GM12878 (cell line): ENCODE measurements around the gene ISY1. TPM values are rescaled to one million over a fixed set of nuclear protein-coding genes. Genes with fewer than 3 reads are reported as not detected.

Experiments used
- ATAC-seq: fragments of 200-7000 bp; cut with Tn5 transposase; 3 replicates; pipeline ENCODE4 v1.9.1; 2020; ENCODE audit warnings: mild to moderate bottlenecking, moderate library complexity
- BruUV-seq: library from RNA; stranded (reverse); fragments of 400-500 nt; replicated peaks from 2 replicates; lab custom pipeline; 2021; lab: Mats Ljungman, UMichigan
- CTCF ChIA-PET: fragments of 300-600 bp; sonication (Branson Sonifier 250); formaldehyde crosslinking; extraction: SDS; loops from one replicate; lab custom pipeline; 2021; ENCODE audit warnings: inconsistent platforms; lab: Yijun Ruan, JAX
- POLR2A ChIA-PET: fragments of 350-600 bp; formaldehyde crosslinking; extraction: SDS; loops from one replicate; lab custom pipeline; 2021; ENCODE audit warnings: inconsistent platforms; lab: Charles Lee
- RAD21 ChIA-PET: fragments of 300-600 bp; sonication (Branson Sonifier 250); formaldehyde crosslinking; loops from one replicate; lab custom pipeline; 2023; ENCODE audit warnings: antibody characterized with exemption; ENCODE audit not compliant: unreplicated experiment; lab: Charles Lee
- SMC1A ChIA-PET: fragments of 300-600 bp; sonication (Branson Sonifier 250); formaldehyde crosslinking; loops from one replicate; lab custom pipeline; 2023; ENCODE audit not compliant: unreplicated experiment, uncharacterized antibody; lab: Charles Lee
- DNase-seq: peaks from one replicate; pipeline ENCODE4 v3.0.0-alpha.2; 2011; ENCODE audit warnings: low read depth, low spot score
- FAIRE-seq: peaks from 3 replicates; lab custom pipeline; 2011; peaks lifted over from hg19 to GRCh38; lab: Jason Lieb, UNC
- H2AFZ ChIP-seq: 2 replicates; pipeline ENCODE4 v1.6.0; 2011; ENCODE audit warnings: low read depth, low read length, control low read depth; ENCODE audit not compliant: control insufficient read depth
- H3K27ac ChIP-seq: 2 replicates; pipeline ENCODE4 v1.5.1; 2011; ENCODE audit warnings: control low read depth; ENCODE audit not compliant: control insufficient read depth, insufficient read depth
- H3K27me3 ChIP-seq, 2 experiments: replicated peaks in 1 of 2; 2 replicates each; pipeline versions ENCODE4 v1.6.0 to v1.6.1; 2011; ENCODE audit warnings: low read length in 1 of 2; ENCODE audit not compliant: control insufficient read depth in 2 of 2, insufficient read depth in 2 of 2
- H3K36me3 ChIP-seq, 2 experiments: 2 replicates each; pipeline ENCODE4 v1.5.1; 2011; ENCODE audit warnings: low read length in 1 of 2; ENCODE audit not compliant: control insufficient read depth in 2 of 2, insufficient read depth in 2 of 2
- H3K4me1 ChIP-seq: 2 replicates; pipeline ENCODE4 v1.6.1; 2011; ENCODE audit warnings: mild to moderate bottlenecking, low read length, moderate library complexity, mixed read lengths; ENCODE audit not compliant: control insufficient read depth, insufficient read depth
- H3K4me2 ChIP-seq: 2 replicates; pipeline ENCODE4 v1.6.0; 2011; ENCODE audit warnings: control low read depth; ENCODE audit not compliant: control insufficient read depth, insufficient read depth
- H3K4me3 ChIP-seq: fragments of 200-600 bp; sonication (generic); 2 replicates; pipeline ENCODE4 v1.5.1; 2016
- H3K79me2 ChIP-seq: 2 replicates; pipeline ENCODE4 v1.6.0; 2011; ENCODE audit warnings: low read length; ENCODE audit not compliant: control insufficient read depth, insufficient read depth
- H3K9ac ChIP-seq: 2 replicates; pipeline ENCODE4 v1.8.0; 2011; ENCODE audit warnings: low read length, control low read depth, mixed read lengths; ENCODE audit not compliant: control insufficient read depth, insufficient read depth
- H3K9me3 ChIP-seq: replicated peaks from 3 replicates; pipeline ENCODE4 v1.5.1; 2011; ENCODE audit warnings: mild to moderate bottlenecking, low read length; ENCODE audit not compliant: control insufficient read depth, insufficient read depth
- H4K20me1 ChIP-seq: 2 replicates; pipeline ENCODE4 v1.6.0; 2011; ENCODE audit not compliant: control insufficient read depth, insufficient read depth
- CHD4 ChIP-seq: fragments of 200-600 bp; sonication (generic); IDR thresholded peaks from 2 replicates; pipeline ENCODE4 v1.6.1; 2016; ENCODE audit warnings: mild to moderate bottlenecking
- EZH2 ChIP-seq: IDR thresholded peaks from 2 replicates; pipeline ENCODE4 v1.6.1; 2012; ENCODE audit warnings: low read depth, mild to moderate bottlenecking, control low read depth, inconsistent platforms, low read length, borderline replicate concordance; ENCODE audit not compliant: control insufficient read depth
- GABPA ChIP-seq: IDR thresholded peaks from 2 replicates; pipeline ENCODE4 v1.6.1; 2014; ENCODE audit warnings: antibody characterized with exemption, low read depth, mild to moderate bottlenecking, inconsistent platforms
- GATAD2B ChIP-seq: fragments of 450-650 bp; conservative IDR thresholded peaks from 2 replicates; pipeline ENCODE4 v1.6.1; 2017; ENCODE audit warnings: low read depth, mild to moderate bottlenecking, moderate library complexity
- HDAC6 ChIP-seq: fragments of 200-600 bp; sonication (generic); IDR thresholded peaks from one replicate; pipeline ENCODE4 v1.8.0; 2017; ENCODE audit warnings: antibody characterized with exemption; ENCODE audit not compliant: unreplicated experiment
- HDGF ChIP-seq: fragments of 450-650 bp; IDR thresholded peaks from 2 replicates; pipeline ENCODE4 v1.6.1; 2016; ENCODE audit warnings: antibody characterized with exemption
- MYB ChIP-seq: fragments of 150-350 bp; IDR thresholded peaks from 2 replicates; pipeline ENCODE4 v1.6.1; 2014; ENCODE audit warnings: mild to moderate bottlenecking, low read depth, low read length, borderline replicate concordance
- NFYA ChIP-seq: IDR thresholded peaks from 2 replicates; pipeline ENCODE4 v1.6.1; 2011; ENCODE audit warnings: low read depth, mild to moderate bottlenecking, low read length, improper control_type of control experiment, borderline replicate concordance
- POU2F2 ChIP-seq: IDR thresholded peaks from 3 replicates; pipeline ENCODE4 v1.6.1; 2011; ENCODE audit warnings: low read depth, mild to moderate bottlenecking, low read length, borderline replicate concordance
- SRF ChIP-seq, 2 experiments: IDR thresholded peaks; 2 replicates each; pipeline ENCODE4 v1.6.1; 2011; ENCODE audit warnings: low read depth in 2 of 2, low read length in 2 of 2, mild to moderate bottlenecking in 1 of 2, moderate library complexity in 1 of 2
- YY1 ChIP-seq: IDR thresholded peaks from 2 replicates; pipeline ENCODE4 v1.6.1; 2011; ENCODE audit warnings: low read depth, mild to moderate bottlenecking, low read length
- ZBTB33 ChIP-seq: fragments of 450-650 bp; IDR thresholded peaks from 2 replicates; pipeline ENCODE4 v1.6.1; 2017; ENCODE audit warnings: mild to moderate bottlenecking
- WGBS: methylation state at CpG from one replicate; pipeline ENCODE4 v1.1.6; 2016; ENCODE audit warnings: low lambda C conversion rate; ENCODE audit not compliant: insufficient replicate concordance, insufficient coverage; ENCODE audit errors: missing lambda C conversion rate; 5-methylcytosine and 5-hydroxymethylcytosine counted together
- in situ Hi-C: fragments of 300-500 bp; cut with MboI; formaldehyde crosslinking; loops from 9 replicates; pipeline ENCODE4 v1.14.3; 2018; ENCODE audit warnings: mixed read lengths
- intact Hi-C: fragments of 100-400 bp; cut with micrococcal nuclease; formaldehyde crosslinking; loops from one replicate; pipeline ENCODE4 v1.14.2; 2022; ENCODE audit not compliant: unreplicated experiment
- polyA plus RNA-seq, 11 experiments: library from polyadenylated mRNA; depleted of rRNA in 4 of 11; unstranded in 6 of 11; stranded (reverse) in 5 of 11; fragments of >200 nt; fragmentation: Nextera tagmentation in 4 of 11; fragmentation: Illumina TruSeq in 1 of 11; extraction: Ambion mirVana in 4 of 11; extraction: Trizol in 1 of 11; gene quantifications; 1 replicate in 1 of 11; 2 replicates in 10 of 11; pipeline versions ENCODE4 v1.2.1 to v1.2.3, GENCODE V29; 2011 to 2016; ENCODE audit warnings: inconsistent platforms in 2 of 11, missing spikeins in 2 of 11, low read depth in 1 of 11
- total RNA-seq, 4 experiments: library from RNA; depleted of rRNA in 3 of 4; stranded (reverse); fragments of >200 nt in 3 of 4; fragmentation: Illumina TruSeq in 1 of 4; extraction: Trizol in 1 of 4; gene quantifications; 2 replicates each; pipeline versions ENCODE4 v1.2.1 to v1.2.3, GENCODE V29; 2013 to 2021
- TF ChIP-seq, protein P1 (sequence below): fragments of 450-650 bp; IDR thresholded peaks from 2 replicates; pipeline ENCODE4 v1.6.1; 2017; ENCODE audit warnings: mild to moderate bottlenecking, low read depth, inconsistent platforms; ENCODE audit not compliant: poor library complexity, severe bottlenecking
- TF ChIP-seq, protein P2 (sequence below): fragments of 450-650 bp; IDR thresholded peaks from 2 replicates; pipeline ENCODE4 v1.6.1; 2014; ENCODE audit warnings: mild to moderate bottlenecking
- TF ChIP-seq, protein P3 (sequence below): fragments of 450-650 bp; IDR thresholded peaks from 2 replicates; pipeline ENCODE4 v1.6.1; 2016; ENCODE audit warnings: mild to moderate bottlenecking

ISY1 gene
- total and polyA plus RNA-seq, 10 of the 15 experiments (the other 5 are each of a cell fraction or from before 2014, with no cell fraction given) = 28.3 to 72.2 (median 44.7) TPM

- H3K4me2 ChIP-seq = no peak overlapping the region
- H4K20me1 ChIP-seq = no peaks in the 10 kb centered on the region
- no peak for ATAC-seq
- H3K4me1 ChIP-seq = no peaks in the 10 kb centered on the region
- no peak overlapping the region for H3K4me3 ChIP-seq
- BruUV-seq = no TSS peak
- no peaks in the 10 kb centered on the region for H3K27me3 ChIP-seq
- no peak for FAIRE-seq
- no peaks in the 10 kb centered on the region for H3K9me3 ChIP-seq
- no peak overlapping the region for H3K27ac ChIP-seq
- ChIA-PET SMC1A (no interaction called here), CTCF (interaction anchor here (0.7 kb wide), 1 partner anchor 39 kb away, joined by 3 read pairs; no protein-coding TSS in a partner anchor), POLR2A (no interaction called here), RAD21 (no interaction called here)
- H2AFZ ChIP-seq = no peak overlapping the region
- TF ChIP-seq, protein P1, sequence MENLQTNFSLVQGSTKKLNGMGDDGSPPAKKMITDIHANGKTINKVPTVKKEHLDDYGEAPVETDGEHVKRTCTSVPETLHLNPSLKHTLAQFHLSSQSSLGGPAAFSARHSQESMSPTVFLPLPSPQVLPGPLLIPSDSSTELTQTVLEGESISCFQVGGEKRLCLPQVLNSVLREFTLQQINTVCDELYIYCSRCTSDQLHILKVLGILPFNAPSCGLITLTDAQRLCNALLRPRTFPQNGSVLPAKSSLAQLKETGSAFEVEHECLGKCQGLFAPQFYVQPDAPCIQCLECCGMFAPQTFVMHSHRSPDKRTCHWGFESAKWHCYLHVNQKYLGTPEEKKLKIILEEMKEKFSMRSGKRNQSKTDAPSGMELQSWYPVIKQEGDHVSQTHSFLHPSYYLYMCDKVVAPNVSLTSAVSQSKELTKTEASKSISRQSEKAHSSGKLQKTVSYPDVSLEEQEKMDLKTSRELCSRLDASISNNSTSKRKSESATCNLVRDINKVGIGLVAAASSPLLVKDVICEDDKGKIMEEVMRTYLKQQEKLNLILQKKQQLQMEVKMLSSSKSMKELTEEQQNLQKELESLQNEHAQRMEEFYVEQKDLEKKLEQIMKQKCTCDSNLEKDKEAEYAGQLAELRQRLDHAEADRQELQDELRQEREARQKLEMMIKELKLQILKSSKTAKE = no peak
- TF ChIP-seq YY1 = no peak
- no peak for TF ChIP-seq HDAC6
- no peak for TF ChIP-seq GATAD2B
- TF ChIP-seq ZBTB33 = no peak
- no peak for TF ChIP-seq NFYA
- TF ChIP-seq, protein P2, sequence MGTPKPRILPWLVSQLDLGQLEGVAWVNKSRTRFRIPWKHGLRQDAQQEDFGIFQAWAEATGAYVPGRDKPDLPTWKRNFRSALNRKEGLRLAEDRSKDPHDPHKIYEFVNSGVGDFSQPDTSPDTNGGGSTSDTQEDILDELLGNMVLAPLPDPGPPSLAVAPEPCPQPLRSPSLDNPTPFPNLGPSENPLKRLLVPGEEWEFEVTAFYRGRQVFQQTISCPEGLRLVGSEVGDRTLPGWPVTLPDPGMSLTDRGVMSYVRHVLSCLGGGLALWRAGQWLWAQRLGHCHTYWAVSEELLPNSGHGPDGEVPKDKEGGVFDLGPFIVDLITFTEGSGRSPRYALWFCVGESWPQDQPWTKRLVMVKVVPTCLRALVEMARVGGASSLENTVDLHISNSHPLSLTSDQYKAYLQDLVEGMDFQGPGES = no peak
- TF ChIP-seq CHD4 = no peak
- TF ChIP-seq, protein P3, sequence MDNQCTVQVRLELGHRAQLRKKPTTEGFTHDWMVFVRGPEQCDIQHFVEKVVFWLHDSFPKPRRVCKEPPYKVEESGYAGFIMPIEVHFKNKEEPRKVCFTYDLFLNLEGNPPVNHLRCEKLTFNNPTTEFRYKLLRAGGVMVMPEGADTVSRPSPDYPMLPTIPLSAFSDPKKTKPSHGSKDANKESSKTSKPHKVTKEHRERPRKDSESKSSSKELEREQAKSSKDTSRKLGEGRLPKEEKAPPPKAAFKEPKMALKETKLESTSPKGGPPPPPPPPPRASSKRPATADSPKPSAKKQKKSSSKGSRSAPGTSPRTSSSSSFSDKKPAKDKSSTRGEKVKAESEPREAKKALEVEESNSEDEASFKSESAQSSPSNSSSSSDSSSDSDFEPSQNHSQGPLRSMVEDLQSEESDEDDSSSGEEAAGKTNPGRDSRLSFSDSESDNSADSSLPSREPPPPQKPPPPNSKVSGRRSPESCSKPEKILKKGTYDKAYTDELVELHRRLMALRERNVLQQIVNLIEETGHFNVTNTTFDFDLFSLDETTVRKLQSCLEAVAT = no peak
- no peak for TF ChIP-seq MYB
- TF ChIP-seq POU2F2 = no peak
- no peak for TF ChIP-seq SRF (IDR thresholded peaks at IDR 0.05; ENCODE audit: low read depth in 2 of 2, low read length in 2 of 2)
- TF ChIP-seq HDGF = no peak
- no peak for TF ChIP-seq GABPA
- TF ChIP-seq EZH2 = no peak
- in situ Hi-C loops = no loop called here
- 67% methylated on average over 4 of the region's 4 CpGs for WGBS
- H3K9ac ChIP-seq = no peak overlapping the region
- DNase-seq = no peak
- intact Hi-C loops = no loop called here
- no peaks in the 10 kb centered on the region for H3K36me3 ChIP-seq
- H3K79me2 ChIP-seq = no peaks in the 10 kb centered on the region
Measured at GRCh38 chr3:129207479-129207878, 46.6 kb upstream of the ISY1 start.
